HG03108 (cell line): ENCODE data around the gene PRSS2.
"Not testable (repeated sequence)": the region's sequence is repeated elsewhere in the genome, so short reads cannot be mapped to it uniquely, and the experiment has no call there.

ENCODE experiments used
- ATAC-seq: cut with Tn5 transposase; IDR thresholded peaks from one replicate; pipeline ENCODE4 v1.9.1; 2021; ENCODE audit warnings: moderate library complexity; ENCODE audit not compliant: unreplicated experiment

Gene PRSS2

DNA sequence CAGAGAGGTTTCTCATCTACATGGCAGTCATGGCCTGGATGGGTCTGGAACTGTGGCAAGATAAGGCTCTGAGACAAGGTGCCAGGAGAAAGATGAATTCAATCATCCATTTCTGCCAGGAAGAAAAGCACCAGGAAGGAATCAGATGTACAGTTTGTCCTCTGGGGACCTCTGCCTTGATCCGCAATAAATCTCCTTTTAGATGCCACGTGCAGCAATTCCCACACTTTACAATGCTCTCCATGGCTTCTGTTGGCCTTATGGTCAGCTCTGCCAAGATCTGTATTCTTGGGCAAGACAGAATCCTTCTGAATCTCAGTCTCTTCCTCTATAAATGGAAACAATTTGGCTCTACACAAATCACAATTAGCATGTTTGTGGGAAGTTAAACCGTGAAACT lies 12.5 kb upstream of the PRSS2 start:
- not testable (repeated sequence) for ATAC-seq

DNA sequence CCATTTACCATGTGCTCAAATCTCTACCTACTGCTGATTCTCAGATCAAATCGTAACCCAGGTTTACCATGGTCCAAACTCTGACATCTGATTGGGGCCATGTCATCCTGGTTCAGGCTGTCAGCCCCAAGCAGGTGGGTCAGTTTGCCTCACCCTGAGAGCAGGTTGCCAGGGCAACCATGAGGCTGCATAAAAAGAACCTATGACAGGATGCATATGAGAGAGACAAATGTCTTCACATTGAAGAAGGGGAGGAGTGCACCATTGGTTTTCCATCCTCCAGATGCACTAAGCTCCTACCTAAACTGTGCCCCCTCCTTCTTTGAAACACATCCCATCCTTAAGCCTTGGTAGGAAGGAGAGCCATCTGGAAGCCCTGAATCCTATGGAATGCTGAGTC lies 11.3 kb upstream of the PRSS2 start:
- ATAC-seq: no peak

- ATAC-seq: no peak
Measured at GRCh38 chr7:142760071-142760642, 10.6 kb upstream of the PRSS2 start.

- ATAC-seq: not testable (repeated sequence)
Measured at GRCh38 chr7:142761606-142762005, 9.2 kb upstream of the PRSS2 start.

- no peak for ATAC-seq
Measured at GRCh38 chr7:142762104-142762503, 8.7 kb upstream of the PRSS2 start.

DNA sequence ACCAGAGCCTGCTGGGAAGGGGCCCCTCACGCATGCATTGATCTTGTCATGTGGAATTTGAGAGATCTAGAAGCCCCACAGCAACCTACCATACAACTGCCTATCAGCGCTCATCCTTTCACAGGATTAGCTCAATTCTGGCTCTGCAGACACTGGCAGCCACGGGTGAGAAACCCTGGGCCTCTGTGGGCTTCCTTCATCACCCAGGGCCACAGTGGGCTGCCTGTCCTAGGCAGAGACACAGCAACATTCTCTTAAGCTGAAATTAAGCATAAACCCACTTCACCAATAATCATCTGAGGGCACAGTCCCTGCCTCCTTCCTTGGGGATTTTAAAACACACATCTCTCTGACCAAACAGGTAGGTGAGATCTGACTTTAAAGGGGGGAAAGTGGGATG lies 3.3 kb upstream of the PRSS2 start:
- ATAC-seq: no peak

GRCh38 chr7:142767861-142768260 lies 2.9 kb upstream of the PRSS2 start:
- no peak for ATAC-seq

DNA sequence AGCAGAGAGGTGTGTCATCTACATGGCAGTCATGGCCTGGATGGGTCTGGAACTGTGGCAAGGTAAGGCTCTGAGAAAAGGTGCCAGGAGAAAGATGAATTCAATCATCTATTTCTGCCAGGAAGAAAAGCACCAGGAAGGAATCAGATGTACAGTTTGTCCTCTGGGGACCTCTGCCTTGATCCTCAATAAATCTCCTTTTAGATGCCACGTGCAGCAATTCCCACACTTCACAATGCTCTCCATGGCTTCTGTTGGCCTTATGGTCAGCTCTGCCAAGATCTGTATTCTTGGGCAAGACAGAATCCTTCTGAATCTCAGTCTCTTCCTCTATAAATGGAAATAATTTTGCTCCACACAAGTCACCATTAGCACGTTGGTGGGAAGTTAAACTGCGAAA lies 1.9 kb upstream of the PRSS2 start:
- not testable (repeated sequence) for ATAC-seq

- ATAC-seq: peak; percentile 95
Measured at GRCh38 chr7:142771353-142771723, 568 bp downstream of the PRSS2 start.

DNA sequence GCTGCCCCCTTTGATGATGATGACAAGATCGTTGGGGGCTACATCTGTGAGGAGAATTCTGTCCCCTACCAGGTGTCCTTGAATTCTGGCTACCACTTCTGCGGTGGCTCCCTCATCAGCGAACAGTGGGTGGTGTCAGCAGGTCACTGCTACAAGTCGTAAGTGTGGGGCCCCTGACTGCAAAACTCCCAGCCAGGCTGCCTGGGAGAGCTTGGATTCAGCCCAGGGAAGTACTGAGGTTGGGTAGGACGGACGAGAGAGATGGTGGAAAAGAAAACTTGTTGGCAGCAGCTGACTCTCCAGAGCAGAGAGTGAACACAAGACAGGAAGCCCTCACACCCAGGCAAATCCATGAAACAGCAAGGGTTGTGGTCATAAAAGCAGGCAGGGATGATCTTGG lies 1.3 kb downstream of the PRSS2 start:
- ATAC-seq: no peak

DNA sequence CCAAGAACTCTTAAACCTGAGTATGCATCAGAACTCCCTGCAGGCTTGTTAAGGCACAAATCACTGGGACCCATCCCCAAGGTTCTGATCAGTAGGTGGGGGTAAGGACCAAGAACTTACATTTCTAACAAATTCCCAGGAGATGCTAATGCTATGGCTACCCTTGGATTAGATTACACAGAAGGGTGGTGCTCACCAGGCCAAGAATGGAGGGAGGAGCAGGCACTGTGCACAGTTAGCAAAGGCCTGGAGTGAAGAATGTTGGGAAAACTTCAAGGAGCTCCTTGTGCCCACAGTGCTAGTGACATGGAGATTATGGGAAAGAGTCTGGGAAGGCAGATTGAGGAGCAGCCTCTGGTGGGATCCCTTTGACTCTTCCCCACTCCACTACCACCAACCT lies 1.9 kb downstream of the PRSS2 start:
- ATAC-seq: no peak

DNA sequence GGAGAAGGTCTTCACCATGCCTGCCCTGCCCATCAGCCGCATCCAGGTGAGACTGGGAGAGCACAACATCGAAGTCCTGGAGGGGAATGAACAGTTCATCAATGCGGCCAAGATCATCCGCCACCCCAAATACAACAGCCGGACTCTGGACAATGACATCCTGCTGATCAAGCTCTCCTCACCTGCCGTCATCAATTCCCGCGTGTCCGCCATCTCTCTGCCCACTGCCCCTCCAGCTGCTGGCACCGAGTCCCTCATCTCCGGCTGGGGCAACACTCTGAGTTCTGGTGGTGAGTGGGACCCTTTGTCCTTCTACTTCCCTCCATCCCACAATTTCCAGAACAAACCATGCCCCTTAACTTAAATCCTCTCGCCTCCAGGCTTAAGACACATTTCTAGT lies 2.5 kb downstream of the PRSS2 start:
- no peak for ATAC-seq

GRCh38 chr7:142773937-142774744 lies 3.4 kb downstream of the PRSS2 start:
- no peak for ATAC-seq

GRCh38 chr7:142774826-142775225 lies 4.1 kb downstream of the PRSS2 start:
- no peak for ATAC-seq

GRCh38 chr7:142775351-142776115 lies 4.8 kb downstream of the PRSS2 start:
- ATAC-seq: not testable (repeated sequence)

DNA sequence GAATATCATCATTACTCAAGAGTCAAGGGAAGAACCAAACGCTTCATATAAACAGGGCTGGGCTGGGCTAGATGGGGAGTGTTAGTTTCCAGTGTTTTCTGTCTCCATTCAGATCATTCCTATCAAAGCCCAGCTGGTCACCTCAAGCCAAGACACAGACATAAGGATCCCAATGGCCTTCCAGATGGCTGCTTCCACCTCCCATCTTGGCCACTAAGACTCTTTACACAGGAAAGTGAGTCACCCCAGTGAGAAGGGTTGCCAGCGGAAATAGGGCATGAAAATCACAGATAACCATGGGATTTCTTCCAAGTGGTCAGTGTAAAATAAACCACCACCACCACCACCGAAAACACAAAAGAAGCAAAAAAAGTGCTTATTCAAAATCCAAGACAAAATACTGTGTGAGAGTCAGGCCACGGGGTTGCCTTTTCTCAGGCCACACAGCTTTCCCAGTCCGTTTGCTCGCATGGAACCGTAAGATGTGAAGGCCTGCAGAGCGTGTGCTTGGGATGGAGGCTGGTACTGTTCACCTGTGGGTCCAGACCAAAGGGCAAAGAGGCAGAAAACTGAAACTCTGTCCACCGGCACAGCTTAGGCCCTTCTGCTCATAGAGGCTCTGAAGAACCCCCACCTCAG lies 5.6 kb downstream of the PRSS2 start:
- no peak for ATAC-seq

GRCh38 chr7:142776845-142777225 lies 6.1 kb downstream of the PRSS2 start:
- ATAC-seq: not testable (repeated sequence)

DNA sequence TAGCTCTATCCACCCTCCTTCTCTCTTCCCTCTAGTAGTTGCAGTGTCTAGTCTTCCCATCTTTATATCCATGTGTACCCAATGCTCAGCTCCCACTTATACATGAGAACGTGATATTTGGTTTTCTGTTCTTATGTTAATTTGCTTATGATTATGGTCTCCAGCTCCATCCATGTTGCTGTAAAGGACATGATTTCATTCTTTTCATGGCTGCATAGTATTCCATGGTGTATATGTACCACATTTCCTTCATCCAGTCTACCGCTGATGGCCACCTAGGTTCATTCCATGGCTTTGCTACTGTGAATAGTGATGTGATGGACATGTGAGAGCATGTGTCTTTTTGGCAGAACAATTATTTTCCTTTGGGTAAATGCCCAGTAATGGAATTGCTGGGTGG lies 6.5 kb downstream of the PRSS2 start:
- no peak for ATAC-seq

- peak; percentile 89 for ATAC-seq
Measured at GRCh38 chr7:142782922-142783900, 12.4 kb downstream of the PRSS2 start.

GRCh38 chr7:142784096-142784495 lies 13.3 kb downstream of the PRSS2 start:
- no peak for ATAC-seq
